ENCODE measurements around the gene CIAO2B.

GRCh38 chr16:66934138-66934838, at the start of gene CIAO2B:
- TF ChIP-seq CTCF (conservative IDR thresholded peaks at IDR 0.05 in 1 of 2, IDR thresholded peaks at IDR 0.05 in 1 of 2; ENCODE audit: extremely low read depth in 1 of 2, insufficient read depth in 1 of 2, low read depth in 1 of 2, low read length in 2 of 2) (no peak), EZH2 (IDR thresholded peaks at IDR 0.05; ENCODE audit: borderline replicate concordance, low read length) (no peak)
